GM12872 (cell line): ENCODE data around the gene MCTP1.

Experiments
- CTCF ChIP-seq: IDR thresholded peaks from 3 replicates; pipeline ENCODE4 v1.5.1; 2011; ENCODE audit warnings: low read depth, mild to moderate bottlenecking, low read length, moderate library complexity; ENCODE audit not compliant: insufficient read depth

MCTP1 gene

GRCh38 chr5:94690778-94691177, 594.1 kb downstream of the MCTP1 start:
- TF ChIP-seq CTCF = no peak

GRCh38 chr5:94689908-94690307, 595.0 kb downstream of the MCTP1 start:
- TF ChIP-seq CTCF = no peak

GRCh38 chr5:94682814-94683520, 601.9 kb downstream of the MCTP1 start:
- TF ChIP-seq CTCF = no peak

GRCh38 chr5:94675965-94676618, 608.8 kb downstream of the MCTP1 start:
- no peak for TF ChIP-seq CTCF

- TF ChIP-seq CTCF = no peak
These were observed 610.2 kb downstream of the MCTP1 start for GRCh38 chr5:94674490-94675382.

GRCh38 chr5:94672746-94673145, 612.1 kb downstream of the MCTP1 start:
- no peak for TF ChIP-seq CTCF

GRCh38 chr5:94670726-94671125, 614.2 kb downstream of the MCTP1 start:
- TF ChIP-seq CTCF = no peak
